Colonic mucosa (tissue), 4 donors: ENCODE measurements around the gene ZCCHC7. TPM values are rescaled to one million over a fixed set of nuclear protein-coding genes. Genes with fewer than 3 reads are reported as not detected.
A peak's percentile ranks its signal among the peaks of the same experiment; 100 is the strongest.

ENCODE experiments used
- DNase-seq: peaks from one replicate; pipeline ENCODE4 v3.0.0-alpha.2; 2020
- H3K27ac ChIP-seq: fragments of 200-600 bp; one replicate; pipeline ENCODE4 v1.8.0; 2021
- H3K27me3 ChIP-seq: fragments of 200-600 bp; one replicate; pipeline ENCODE4 v1.8.0; 2021
- H3K36me3 ChIP-seq: fragments of 200-600 bp; one replicate; pipeline ENCODE4 v1.8.0; 2021
- H3K4me1 ChIP-seq: fragments of 200-600 bp; one replicate; pipeline ENCODE4 v1.8.0; 2021; ENCODE audit warnings: mild to moderate bottlenecking
- H3K4me3 ChIP-seq: fragments of 200-600 bp; one replicate; pipeline ENCODE4 v1.8.0; 2021
- H3K9ac ChIP-seq, 2 donors: one replicate each; pipeline ENCODE4 v1.7.0; 2013; ENCODE audit warnings: control low read depth in 2 of 2, low read depth in 2 of 2, low read length in 2 of 2
- H3K9me3 ChIP-seq: fragments of 200-600 bp; one replicate; pipeline ENCODE4 v1.8.0; 2021
- intact Hi-C: fragments of 100-400 bp; cut with DNase I; formaldehyde crosslinking; loops from one replicate; pipeline ENCODE4 v1.14.1; 2022
- total RNA-seq, 2 donors: library from RNA; stranded (reverse); fragmentation: NEBNext Ultra II Directional in 1 of 2; extraction: Animal tissue kit (Norgen Biotek cat#: 25700) in 1 of 2; gene quantifications; one replicate each; pipeline ENCODE4 v1.2.1, GENCODE V29; 2021
- TF ChIP-seq, protein P1 (sequence below): fragments of 200-600 bp; IDR thresholded peaks from one replicate; pipeline ENCODE4 v1.8.0; 2022; ENCODE audit warnings: antibody characterized with exemption, mild to moderate bottlenecking
- donor health status: healthy.
- donor health status: DM: no; HTN: no; CAD: no.
- donor health status: DM: no; HTN: no; CAD: no.

ZCCHC7 gene
- total RNA-seq, 2 donors from 2014 or later: 14.6 to 15.9 TPM

DNA sequence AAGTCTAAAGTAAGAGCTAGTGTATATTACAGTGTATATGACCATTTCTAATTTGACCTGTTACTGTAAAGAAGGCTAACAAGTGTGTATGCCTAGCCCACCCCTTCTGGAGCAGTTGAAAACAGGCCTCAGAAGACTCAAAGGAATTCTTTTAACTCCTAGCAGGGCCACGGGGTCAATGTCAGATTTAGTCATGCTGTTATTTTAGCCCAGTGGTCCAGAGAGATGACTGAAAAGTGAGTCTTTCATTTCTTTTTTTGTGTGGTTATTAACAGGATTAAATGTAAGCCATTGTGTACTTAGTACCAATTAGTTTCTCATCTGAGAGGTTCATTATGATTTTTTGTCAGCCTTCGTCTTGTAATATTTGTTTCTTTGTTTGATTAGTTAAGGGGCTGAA, 24.4 kb downstream of the ZCCHC7 start:
- Histone ChIP-seq H3K9me3 (no peaks in the 10 kb centered on the region), H3K4me3 (no peak overlapping the region), H3K27ac (no peak overlapping the region), H3K9ac (no peak overlapping the region), H3K4me1 (no peaks in the 10 kb centered on the region), H3K27me3 (no peaks in the 10 kb centered on the region), H3K36me3 (no peaks in the 10 kb centered on the region)
- intact Hi-C loops: no loop called here
- TF ChIP-seq, protein P1, sequence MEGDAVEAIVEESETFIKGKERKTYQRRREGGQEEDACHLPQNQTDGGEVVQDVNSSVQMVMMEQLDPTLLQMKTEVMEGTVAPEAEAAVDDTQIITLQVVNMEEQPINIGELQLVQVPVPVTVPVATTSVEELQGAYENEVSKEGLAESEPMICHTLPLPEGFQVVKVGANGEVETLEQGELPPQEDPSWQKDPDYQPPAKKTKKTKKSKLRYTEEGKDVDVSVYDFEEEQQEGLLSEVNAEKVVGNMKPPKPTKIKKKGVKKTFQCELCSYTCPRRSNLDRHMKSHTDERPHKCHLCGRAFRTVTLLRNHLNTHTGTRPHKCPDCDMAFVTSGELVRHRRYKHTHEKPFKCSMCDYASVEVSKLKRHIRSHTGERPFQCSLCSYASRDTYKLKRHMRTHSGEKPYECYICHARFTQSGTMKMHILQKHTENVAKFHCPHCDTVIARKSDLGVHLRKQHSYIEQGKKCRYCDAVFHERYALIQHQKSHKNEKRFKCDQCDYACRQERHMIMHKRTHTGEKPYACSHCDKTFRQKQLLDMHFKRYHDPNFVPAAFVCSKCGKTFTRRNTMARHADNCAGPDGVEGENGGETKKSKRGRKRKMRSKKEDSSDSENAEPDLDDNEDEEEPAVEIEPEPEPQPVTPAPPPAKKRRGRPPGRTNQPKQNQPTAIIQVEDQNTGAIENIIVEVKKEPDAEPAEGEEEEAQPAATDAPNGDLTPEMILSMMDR: no peak
- no peak for DNase-seq

DNA sequence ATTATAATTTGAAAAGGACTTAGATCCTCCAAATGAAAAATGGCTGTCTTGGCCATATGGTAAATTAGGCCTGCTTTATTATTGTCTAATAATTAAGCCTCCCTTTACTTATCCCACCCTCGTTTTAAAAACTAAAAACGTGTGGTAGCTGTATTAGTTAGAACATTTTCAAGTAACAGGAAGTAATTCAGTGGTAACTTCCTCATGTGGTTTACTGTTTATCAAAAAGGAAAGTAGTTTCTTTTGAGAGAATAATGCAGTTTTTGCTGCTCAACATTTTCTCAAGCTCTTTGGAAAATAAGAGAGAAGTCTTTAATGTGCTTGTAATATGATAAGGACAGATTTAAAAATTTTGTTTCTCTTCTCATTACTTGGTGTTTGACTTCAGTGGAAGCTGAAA, 26.0 kb downstream of the ZCCHC7 start:
- H3K4me3 ChIP-seq: no peak overlapping the region
- H3K36me3 ChIP-seq: no peaks in the 10 kb centered on the region
- H3K27ac ChIP-seq: peak overlapping the region; percentile 4
- no peak overlapping the region for H3K9ac ChIP-seq
- no peaks in the 10 kb centered on the region for H3K9me3 ChIP-seq
- DNase-seq: no peak
- H3K4me1 ChIP-seq: no peaks in the 10 kb centered on the region
- TF ChIP-seq, protein P1: no peak
- no peaks in the 10 kb centered on the region for H3K27me3 ChIP-seq
- intact Hi-C loops: no loop called here

DNA sequence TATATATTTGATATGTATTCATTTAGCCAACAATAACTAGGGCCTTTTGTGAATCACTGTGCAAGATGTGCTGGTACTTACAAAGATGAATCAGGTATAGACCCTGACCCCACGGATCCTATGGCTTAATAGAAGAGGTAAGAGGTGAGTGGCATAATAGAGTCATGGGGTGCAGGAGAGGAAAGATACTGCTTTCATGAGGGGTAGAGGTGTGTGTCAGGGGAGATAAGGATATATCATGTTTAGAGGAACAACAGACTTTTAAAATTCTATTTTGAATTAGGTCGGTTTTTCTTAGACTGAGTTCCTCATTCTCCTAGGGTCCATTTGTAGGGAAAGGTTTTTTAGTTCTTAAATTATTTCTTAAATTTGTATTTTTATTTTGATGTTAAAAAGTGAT, 27.8 kb downstream of the ZCCHC7 start:
- H3K4me1 ChIP-seq: no peaks in the 10 kb centered on the region
- no peak overlapping the region for H3K4me3 ChIP-seq
- DNase-seq: no peak
- TF ChIP-seq, protein P1: no peak
- H3K27me3 ChIP-seq: no peaks in the 10 kb centered on the region
- no peak overlapping the region for H3K9ac ChIP-seq
- intact Hi-C loops: no loop called here
- H3K27ac ChIP-seq: no peak overlapping the region
- no peaks in the 10 kb centered on the region for H3K36me3 ChIP-seq
- no peaks in the 10 kb centered on the region for H3K9me3 ChIP-seq

DNA sequence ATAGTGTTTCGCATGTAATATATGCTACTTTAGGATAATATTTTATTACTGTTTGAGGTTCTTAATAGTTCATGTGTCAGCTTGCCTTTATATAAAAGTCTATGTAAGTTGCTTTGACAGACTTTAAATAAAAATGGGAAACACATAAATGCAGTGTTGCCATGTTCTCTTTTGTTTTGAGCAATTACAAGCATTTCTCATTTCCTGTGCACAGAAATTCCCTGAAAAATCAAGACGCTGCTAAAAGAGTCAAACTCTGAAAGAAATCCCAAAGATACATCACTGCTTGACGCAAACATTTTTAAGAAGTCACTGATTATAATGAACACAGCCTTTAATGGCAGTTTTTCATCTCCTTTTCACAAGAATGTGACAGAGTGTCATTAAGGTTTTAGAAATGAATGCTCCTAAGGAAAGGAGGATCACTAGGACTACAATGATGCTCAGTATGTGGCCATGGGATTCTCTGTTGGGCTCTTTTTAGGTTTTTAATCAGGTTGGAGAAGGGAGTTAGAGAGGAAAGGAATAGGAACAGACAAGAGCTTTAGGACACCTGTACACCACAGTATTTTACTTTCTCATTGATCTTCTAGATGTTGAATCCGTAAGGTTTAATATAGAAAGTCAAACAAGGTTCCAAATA, 29.4 kb downstream of the ZCCHC7 start:
- H3K4me3 ChIP-seq: no peak overlapping the region
- intact Hi-C loops: no loop called here
- H3K27ac ChIP-seq: no peak overlapping the region
- H3K9me3 ChIP-seq: no peaks in the 10 kb centered on the region
- TF ChIP-seq, protein P1: no peak
- no peak overlapping the region for H3K9ac ChIP-seq
- no peaks in the 10 kb centered on the region for H3K27me3 ChIP-seq
- H3K36me3 ChIP-seq: no peaks in the 10 kb centered on the region
- DNase-seq: no peak
- no peaks in the 10 kb centered on the region for H3K4me1 ChIP-seq

DNA sequence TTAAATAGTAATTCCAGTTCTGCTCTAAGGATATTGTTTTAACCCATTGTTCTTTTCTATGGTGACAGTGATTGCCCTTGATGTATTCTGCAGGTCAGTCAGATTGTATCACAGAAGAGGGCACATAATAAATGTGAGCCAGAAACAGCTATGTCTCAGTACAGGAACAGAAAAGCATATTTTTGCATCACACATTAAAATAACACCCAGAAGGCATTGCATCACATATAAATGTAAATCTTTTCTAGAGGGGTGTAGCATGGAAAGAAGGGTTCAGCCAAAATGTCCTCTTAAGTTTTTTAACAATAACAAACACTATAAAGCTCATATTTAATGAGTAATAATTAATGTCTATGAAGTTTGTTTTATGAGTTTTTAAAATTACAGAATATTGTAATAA, 30.0 kb downstream of the ZCCHC7 start:
- Histone ChIP-seq H3K9ac (no peak overlapping the region), H3K36me3 (no peaks in the 10 kb centered on the region), H3K4me3 (no peak overlapping the region), H3K4me1 (no peaks in the 10 kb centered on the region), H3K27ac (no peak overlapping the region), H3K27me3 (no peaks in the 10 kb centered on the region), H3K9me3 (no peaks in the 10 kb centered on the region)
- intact Hi-C loops: no loop called here
- no peak for DNase-seq
- TF ChIP-seq, protein P1: no peak
